Measurements from ENCODE around the gene PRRG2. TPM values are rescaled to one million over a fixed set of nuclear protein-coding genes. Genes with fewer than 3 reads are reported as not detected.

PRRG2 gene
- total and polyA plus RNA-seq, 8 donors = 6.5 to 15.9 (median 8.5) TPM

- Histone ChIP-seq H3K27ac (peak within 1 kb of the TSS; percentile 80 to 92 (median 88)), H3K27me3 (no peaks in the 10 kb centered on the region), H3K9me3 (no peaks in the 10 kb centered on the region), H3K4me3 (peak within 1 kb of the TSS; percentile 67 to 86 (median 72)), H3K36me3 (peaks cover 3 to 6% (median 5%) of the 10 kb centered on the region in 3 donors), H3K4me1 (no peaks in the 10 kb centered on the region)
- DNase-seq (peak; percentile 69 to 85 (median 77)), FAIRE-seq (no peak), ATAC-seq (peak; percentile 66 to 73 (median 71))
- no peak for TF ChIP-seq CTCF (IDR thresholded peaks at IDR 0.05)
- intact Hi-C loops (cut with DNase I) = no loop called here
- WGBS, 2 donors = 0 to 1% methylated on average over 17 to 43 of the region's 66 CpGs
Observed at GRCh38 chr19:49590971-49591730, 10.0 kb downstream of the PRRG2 start, which contains the start of gene PRR12. TSS of gene PRR12 (plus strand) at chr19:49591182. CDS start at chr19:49591655, 473 bp downstream.

GRCh38 chr19:49591731-49592485 lies 10.8 kb downstream of the PRRG2 start:
- 0 to 1% methylated on average over 42 to 51 of the region's 51 CpGs for WGBS, 2 donors
- intact Hi-C loops (cut with DNase I) = no loop called here
- FAIRE-seq = no peak
- H3K9me3 ChIP-seq = no peaks in the 10 kb centered on the region
- H3K27ac ChIP-seq = peak overlapping the region; percentile 35 to 92 (median 88)
- peaks cover 3 to 8% (median 6%) of the 10 kb centered on the region in 3 donors for H3K36me3 ChIP-seq
- DNase-seq = peak; percentile 56 to 77 (median 68)
- TF ChIP-seq CTCF (IDR thresholded peaks at IDR 0.05) = no peak
- peak in 1 of 4 donors; percentile 0 for ATAC-seq
- no peaks in the 10 kb centered on the region for H3K4me1 ChIP-seq
- H3K4me3 ChIP-seq = peak overlapping the region; percentile 67 to 86 (median 72)
- no peaks in the 10 kb centered on the region for H3K27me3 ChIP-seq

- H3K4me1 ChIP-seq = no peaks in the 10 kb centered on the region
- no peaks in the 10 kb centered on the region for H3K9me3 ChIP-seq
- ATAC-seq (no peak), DNase-seq (peak in 3 of 6 donors; percentile 44 to 47 (median 44)), FAIRE-seq (no peak)
- no peaks in the 10 kb centered on the region for H3K27me3 ChIP-seq
- 2 to 5% methylated on average over 27 to 28 of the region's 28 CpGs for WGBS, 2 donors
- no peak for TF ChIP-seq CTCF (IDR thresholded peaks at IDR 0.05)
- H3K27ac ChIP-seq = peak overlapping the region in 2 of 4 donors; percentile 56 to 92
- intact Hi-C loops (cut with DNase I) = no loop called here
- H3K36me3 ChIP-seq = peaks cover 3 to 10% (median 6%) of the 10 kb centered on the region in 3 donors
- peak overlapping the region; percentile 67 to 86 (median 72) for H3K4me3 ChIP-seq
Observed at GRCh38 chr19:49592486-49593232, 11.5 kb downstream of the PRRG2 start.

- no peaks in the 10 kb centered on the region for H3K9me3 ChIP-seq
- no peak for TF ChIP-seq CTCF (IDR thresholded peaks at IDR 0.05)
- intact Hi-C loops (cut with DNase I) = no loop called here
- WGBS, 2 donors = 7 to 11% methylated on average over 26 to 27 of the region's 27 CpGs
- no peaks in the 10 kb centered on the region for H3K27me3 ChIP-seq
- H3K4me1 ChIP-seq = no peaks in the 10 kb centered on the region
- H3K27ac ChIP-seq = peak overlapping the region in 2 of 4 donors; percentile 56 to 92
- ATAC-seq (peak; percentile 55 to 72 (median 68)), DNase-seq (peak; percentile 92 to 96 (median 92)), FAIRE-seq (no peak)
- peak overlapping the region in 3 of 4 donors; percentile 67 to 86 (median 78) for H3K4me3 ChIP-seq
- H3K36me3 ChIP-seq = peaks cover 3 to 10% (median 6%) of the 10 kb centered on the region in 3 donors
Observed at GRCh38 chr19:49593233-49594113, 12.4 kb downstream of the PRRG2 start.

Data from pancreas (tissue), 10 donors.